HepG2 (cell line): ENCODE measurements around the gene SNRNP48. TPM values are rescaled to one million over a fixed set of nuclear protein-coding genes. Genes with fewer than 3 reads are reported as not detected.

Experiments
- CAMTA2 ChIP-seq: sonication (generic); formaldehyde crosslinking; IDR thresholded peaks from 2 replicates; pipeline ENCODE4 v1.4.0; 2020; ENCODE audit warnings: mild to moderate bottlenecking, missing genetic modification reagents, borderline replicate concordance
- MAFK ChIP-seq, 2 experiments: IDR thresholded peaks in 1 of 2; conservative IDR thresholded peaks in 1 of 2; 2 replicates each; pipeline ENCODE4 v1.6.1; 2011; ENCODE audit warnings: improper control_type of control experiment in 2 of 2, low read length in 2 of 2
- MLLT10 ChIP-seq: sonication (generic); formaldehyde crosslinking; IDR thresholded peaks from 2 replicates; pipeline ENCODE4 v1.4.0; 2020; ENCODE audit warnings: missing genetic modification reagents
- NCOA1 ChIP-seq: sonication (generic); formaldehyde crosslinking; IDR thresholded peaks from 2 replicates; pipeline ENCODE4 v1.9.0; 2021; ENCODE audit warnings: missing genetic modification reagents
- PTBP1 ChIP-seq: fragments of 200-400 bp; formaldehyde crosslinking; IDR thresholded peaks from 2 replicates; pipeline ENCODE4 v1.6.1; 2018; ENCODE audit warnings: low read length, low read depth; ENCODE audit not compliant: poor library complexity, severe bottlenecking
- SIN3B ChIP-seq: fragments of 150-350 bp; IDR thresholded peaks from 2 replicates; pipeline ENCODE4 v1.6.1; 2014; ENCODE audit warnings: low read length
- ZNF17 ChIP-seq: sonication (generic); formaldehyde crosslinking; IDR thresholded peaks from 2 replicates; pipeline ENCODE4 v1.5.0; 2020; ENCODE audit warnings: mild to moderate bottlenecking, missing genetic modification reagents
- ZNF615 ChIP-seq: sonication (generic); formaldehyde crosslinking; IDR thresholded peaks from 2 replicates; pipeline ENCODE4 v1.5.0; 2020; ENCODE audit warnings: mild to moderate bottlenecking, missing genetic modification reagents, borderline replicate concordance
- ZNF766 ChIP-seq: sonication (generic); formaldehyde crosslinking; IDR thresholded peaks from 2 replicates; pipeline ENCODE4 v1.5.0; 2020; ENCODE audit warnings: missing genetic modification reagents, borderline replicate concordance
- polyA plus RNA-seq, 8 experiments: library from polyadenylated mRNA; depleted of rRNA in 3 of 8; stranded (reverse) in 7 of 8; unstranded in 1 of 8; fragments of >200 nt; fragmentation: Illumina TruSeq in 4 of 8; extraction: Trizol in 4 of 8; gene quantifications; 2 replicates each; pipeline versions ENCODE4 v1.2.1 to v1.2.3, GENCODE V29; 2011 to 2016; ENCODE audit warnings: low read depth in 4 of 8, missing spikeins in 1 of 8, mixed read lengths in 1 of 8; ENCODE audit not compliant: insufficient read depth in 1 of 8
- total RNA-seq, 5 experiments: library from RNA; depleted of rRNA; stranded (reverse); fragments of >200 nt; fragmentation: Illumina TruSeq; extraction: Trizol; gene quantifications; 2 replicates each; pipeline ENCODE4 v1.2.3, GENCODE V29; 2016; ENCODE audit warnings: low read depth in 1 of 5
- TF ChIP-seq, protein P1 (sequence below): sonication (generic); formaldehyde crosslinking; IDR thresholded peaks from 2 replicates; pipeline ENCODE4 v1.5.0; 2020; ENCODE audit warnings: mild to moderate bottlenecking, missing genetic modification reagents
- TF ChIP-seq, protein P2 (sequence below): sonication (generic); formaldehyde crosslinking; IDR thresholded peaks from 2 replicates; pipeline ENCODE4 v1.4.0; 2020; ENCODE audit warnings: missing genetic modification reagents, borderline replicate concordance
- TF ChIP-seq, protein P3 (sequence below): sonication (generic); formaldehyde crosslinking; IDR thresholded peaks from 2 replicates; pipeline ENCODE4 v1.8.0; 2022; ENCODE audit warnings: missing genetic modification reagents, low read depth, mild to moderate bottlenecking, borderline replicate concordance
- TF ChIP-seq, protein P4 (sequence below): sonication (generic); formaldehyde crosslinking; IDR thresholded peaks from 2 replicates; pipeline ENCODE4 v1.4.0; 2020; ENCODE audit warnings: missing genetic modification reagents
- TF ChIP-seq, protein P5 (sequence below): IDR thresholded peaks from 2 replicates; pipeline ENCODE4 v1.6.1; 2018; ENCODE audit warnings: missing genetic modification reagents
- TF ChIP-seq, protein P6 (sequence below): sonication (generic); formaldehyde crosslinking; IDR thresholded peaks from 2 replicates; pipeline ENCODE4 v1.4.0; 2020; ENCODE audit warnings: missing genetic modification reagents
- TF ChIP-seq, protein P7 (sequence below): sonication (generic); formaldehyde crosslinking; IDR thresholded peaks from 2 replicates; pipeline ENCODE4 v1.4.0; 2020; ENCODE audit warnings: missing genetic modification reagents

Gene SNRNP48
- total and polyA plus RNA-seq, 2 of the 13 experiments (the other 11 are each of a cell fraction or from before 2014, with no cell fraction given): 17.5 to 47.5 TPM

DNA sequence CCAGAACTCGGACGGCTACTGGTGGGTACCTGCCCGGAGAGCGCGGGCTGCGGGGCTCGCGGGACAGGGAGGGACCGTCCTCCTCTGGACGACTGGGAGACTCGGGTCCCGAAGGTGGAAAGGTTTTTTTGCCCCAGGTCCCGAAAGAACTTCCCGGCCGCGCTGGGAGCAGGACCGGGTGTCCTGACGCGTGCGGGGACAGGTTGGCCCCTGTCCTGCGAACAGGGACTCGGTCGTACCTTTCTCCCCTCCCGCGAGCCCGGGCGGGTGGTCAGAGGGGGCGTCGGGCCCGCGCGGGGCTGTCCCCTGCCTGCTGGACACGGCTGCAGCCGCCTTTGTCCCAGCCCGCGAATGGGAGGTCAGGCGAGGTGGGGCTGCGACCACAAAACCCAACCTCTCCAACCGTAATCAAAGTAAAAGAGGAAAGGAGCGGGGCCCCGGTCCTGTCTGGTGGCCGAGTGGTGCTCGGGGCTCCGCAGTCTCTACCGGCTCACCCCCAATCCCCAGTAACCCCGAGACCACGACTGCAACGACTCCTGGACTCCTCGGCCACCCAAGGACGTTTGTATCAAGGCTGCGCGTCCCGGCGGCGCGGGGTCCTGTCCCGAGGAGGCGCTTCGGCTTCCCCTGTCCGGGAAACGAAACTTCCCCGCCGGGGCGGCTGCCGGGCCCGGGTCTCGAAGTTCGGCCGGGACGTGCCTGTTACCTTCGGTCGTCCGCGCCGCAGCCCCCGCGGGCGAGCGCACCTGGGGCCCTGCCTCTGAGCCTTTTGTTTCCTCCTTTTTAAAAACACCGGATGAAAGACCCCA lies 47.7 kb upstream of the SNRNP48 start (continued):
- TF ChIP-seq, protein P1, sequence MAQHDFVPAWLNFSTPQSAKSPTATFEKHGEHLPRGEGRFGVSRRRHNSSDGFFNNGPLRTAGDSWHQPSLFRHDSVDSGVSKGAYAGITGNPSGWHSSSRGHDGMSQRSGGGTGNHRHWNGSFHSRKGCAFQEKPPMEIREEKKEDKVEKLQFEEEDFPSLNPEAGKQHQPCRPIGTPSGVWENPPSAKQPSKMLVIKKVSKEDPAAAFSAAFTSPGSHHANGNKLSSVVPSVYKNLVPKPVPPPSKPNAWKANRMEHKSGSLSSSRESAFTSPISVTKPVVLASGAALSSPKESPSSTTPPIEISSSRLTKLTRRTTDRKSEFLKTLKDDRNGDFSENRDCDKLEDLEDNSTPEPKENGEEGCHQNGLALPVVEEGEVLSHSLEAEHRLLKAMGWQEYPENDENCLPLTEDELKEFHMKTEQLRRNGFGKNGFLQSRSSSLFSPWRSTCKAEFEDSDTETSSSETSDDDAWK (CRISPR knock-in tag): no peak
- TF ChIP-seq, protein P2, sequence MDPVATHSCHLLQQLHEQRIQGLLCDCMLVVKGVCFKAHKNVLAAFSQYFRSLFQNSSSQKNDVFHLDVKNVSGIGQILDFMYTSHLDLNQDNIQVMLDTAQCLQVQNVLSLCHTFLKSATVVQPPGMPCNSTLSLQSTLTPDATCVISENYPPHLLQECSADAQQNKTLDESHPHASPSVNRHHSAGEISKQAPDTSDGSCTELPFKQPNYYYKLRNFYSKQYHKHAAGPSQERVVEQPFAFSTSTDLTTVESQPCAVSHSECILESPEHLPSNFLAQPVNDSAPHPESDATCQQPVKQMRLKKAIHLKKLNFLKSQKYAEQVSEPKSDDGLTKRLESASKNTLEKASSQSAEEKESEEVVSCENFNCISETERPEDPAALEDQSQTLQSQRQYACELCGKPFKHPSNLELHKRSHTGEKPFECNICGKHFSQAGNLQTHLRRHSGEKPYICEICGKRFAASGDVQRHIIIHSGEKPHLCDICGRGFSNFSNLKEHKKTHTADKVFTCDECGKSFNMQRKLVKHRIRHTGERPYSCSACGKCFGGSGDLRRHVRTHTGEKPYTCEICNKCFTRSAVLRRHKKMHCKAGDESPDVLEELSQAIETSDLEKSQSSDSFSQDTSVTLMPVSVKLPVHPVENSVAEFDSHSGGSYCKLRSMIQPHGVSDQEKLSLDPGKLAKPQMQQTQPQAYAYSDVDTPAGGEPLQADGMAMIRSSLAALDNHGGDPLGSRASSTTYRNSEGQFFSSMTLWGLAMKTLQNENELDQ (CRISPR knock-in tag): no peak
- TF ChIP-seq, protein P3, sequence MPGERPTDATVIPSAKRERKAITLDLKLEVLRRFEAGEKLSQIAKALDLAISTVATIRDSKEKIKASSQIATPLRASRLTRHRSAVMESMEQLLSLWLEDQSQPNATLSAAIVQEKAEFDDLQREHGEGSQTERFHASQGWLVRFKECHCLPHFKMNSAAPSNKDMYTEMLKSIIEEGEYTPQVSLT (CRISPR knock-in tag): no peak
- TF ChIP-seq, protein P4, sequence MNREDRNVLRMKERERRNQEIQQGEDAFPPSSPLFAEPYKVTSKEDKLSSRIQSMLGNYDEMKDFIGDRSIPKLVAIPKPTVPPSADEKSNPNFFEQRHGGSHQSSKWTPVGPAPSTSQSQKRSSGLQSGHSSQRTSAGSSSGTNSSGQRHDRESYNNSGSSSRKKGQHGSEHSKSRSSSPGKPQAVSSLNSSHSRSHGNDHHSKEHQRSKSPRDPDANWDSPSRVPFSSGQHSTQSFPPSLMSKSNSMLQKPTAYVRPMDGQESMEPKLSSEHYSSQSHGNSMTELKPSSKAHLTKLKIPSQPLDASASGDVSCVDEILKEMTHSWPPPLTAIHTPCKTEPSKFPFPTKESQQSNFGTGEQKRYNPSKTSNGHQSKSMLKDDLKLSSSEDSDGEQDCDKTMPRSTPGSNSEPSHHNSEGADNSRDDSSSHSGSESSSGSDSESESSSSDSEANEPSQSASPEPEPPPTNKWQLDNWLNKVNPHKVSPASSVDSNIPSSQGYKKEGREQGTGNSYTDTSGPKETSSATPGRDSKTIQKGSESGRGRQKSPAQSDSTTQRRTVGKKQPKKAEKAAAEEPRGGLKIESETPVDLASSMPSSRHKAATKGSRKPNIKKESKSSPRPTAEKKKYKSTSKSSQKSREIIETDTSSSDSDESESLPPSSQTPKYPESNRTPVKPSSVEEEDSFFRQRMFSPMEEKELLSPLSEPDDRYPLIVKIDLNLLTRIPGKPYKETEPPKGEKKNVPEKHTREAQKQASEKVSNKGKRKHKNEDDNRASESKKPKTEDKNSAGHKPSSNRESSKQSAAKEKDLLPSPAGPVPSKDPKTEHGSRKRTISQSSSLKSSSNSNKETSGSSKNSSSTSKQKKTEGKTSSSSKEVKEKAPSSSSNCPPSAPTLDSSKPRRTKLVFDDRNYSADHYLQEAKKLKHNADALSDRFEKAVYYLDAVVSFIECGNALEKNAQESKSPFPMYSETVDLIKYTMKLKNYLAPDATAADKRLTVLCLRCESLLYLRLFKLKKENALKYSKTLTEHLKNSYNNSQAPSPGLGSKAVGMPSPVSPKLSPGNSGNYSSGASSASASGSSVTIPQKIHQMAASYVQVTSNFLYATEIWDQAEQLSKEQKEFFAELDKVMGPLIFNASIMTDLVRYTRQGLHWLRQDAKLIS (CRISPR knock-in tag): peak; percentile 51; the same call in 1 of the 2 replicates
- TF ChIP-seq, protein P5, sequence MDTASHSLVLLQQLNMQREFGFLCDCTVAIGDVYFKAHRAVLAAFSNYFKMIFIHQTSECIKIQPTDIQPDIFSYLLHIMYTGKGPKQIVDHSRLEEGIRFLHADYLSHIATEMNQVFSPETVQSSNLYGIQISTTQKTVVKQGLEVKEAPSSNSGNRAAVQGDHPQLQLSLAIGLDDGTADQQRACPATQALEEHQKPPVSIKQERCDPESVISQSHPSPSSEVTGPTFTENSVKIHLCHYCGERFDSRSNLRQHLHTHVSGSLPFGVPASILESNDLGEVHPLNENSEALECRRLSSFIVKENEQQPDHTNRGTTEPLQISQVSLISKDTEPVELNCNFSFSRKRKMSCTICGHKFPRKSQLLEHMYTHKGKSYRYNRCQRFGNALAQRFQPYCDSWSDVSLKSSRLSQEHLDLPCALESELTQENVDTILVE (CRISPR knock-in tag): peak; percentile 28; the same call in 1 of the 2 replicates
- TF ChIP-seq ZNF766 (CRISPR knock-in tag) (0 out of 2 replicates have a peak, but pooled peaks have one; percentile 15), ZNF17 (CRISPR knock-in tag) (no peak), NCOA1 (CRISPR knock-in tag) (no peak), MAFK (conservative IDR thresholded peaks at IDR 0.05 in 1 of 2, IDR thresholded peaks at IDR 0.05 in 1 of 2; ENCODE audit: low read length in 2 of 2) (no peak), CAMTA2 (CRISPR knock-in tag) (no peak), PTBP1 (peak; percentile 63), SIN3B (no peak), MLLT10 (CRISPR knock-in tag) (no peak), ZNF615 (CRISPR knock-in tag) (0 out of 2 replicates have a peak, but pooled peaks have one; percentile 62)
- TF ChIP-seq, protein P6, sequence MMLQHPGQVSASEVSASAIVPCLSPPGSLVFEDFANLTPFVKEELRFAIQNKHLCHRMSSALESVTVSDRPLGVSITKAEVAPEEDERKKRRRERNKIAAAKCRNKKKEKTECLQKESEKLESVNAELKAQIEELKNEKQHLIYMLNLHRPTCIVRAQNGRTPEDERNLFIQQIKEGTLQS: no peak
- TF ChIP-seq, protein P7, sequence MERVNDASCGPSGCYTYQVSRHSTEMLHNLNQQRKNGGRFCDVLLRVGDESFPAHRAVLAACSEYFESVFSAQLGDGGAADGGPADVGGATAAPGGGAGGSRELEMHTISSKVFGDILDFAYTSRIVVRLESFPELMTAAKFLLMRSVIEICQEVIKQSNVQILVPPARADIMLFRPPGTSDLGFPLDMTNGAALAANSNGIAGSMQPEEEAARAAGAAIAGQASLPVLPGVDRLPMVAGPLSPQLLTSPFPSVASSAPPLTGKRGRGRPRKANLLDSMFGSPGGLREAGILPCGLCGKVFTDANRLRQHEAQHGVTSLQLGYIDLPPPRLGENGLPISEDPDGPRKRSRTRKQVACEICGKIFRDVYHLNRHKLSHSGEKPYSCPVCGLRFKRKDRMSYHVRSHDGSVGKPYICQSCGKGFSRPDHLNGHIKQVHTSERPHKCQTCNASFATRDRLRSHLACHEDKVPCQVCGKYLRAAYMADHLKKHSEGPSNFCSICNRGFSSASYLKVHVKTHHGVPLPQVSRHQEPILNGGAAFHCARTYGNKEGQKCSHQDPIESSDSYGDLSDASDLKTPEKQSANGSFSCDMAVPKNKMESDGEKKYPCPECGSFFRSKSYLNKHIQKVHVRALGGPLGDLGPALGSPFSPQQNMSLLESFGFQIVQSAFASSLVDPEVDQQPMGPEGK (CRISPR knock-in tag): 0 out of 2 replicates have a peak, but pooled peaks have one; percentile 22
